Endodermal cell (in vitro differentiated cells): ENCODE measurements around the gene FAM193A. TPM values are rescaled to one million over a fixed set of nuclear protein-coding genes. Genes with fewer than 3 reads are reported as not detected.

Source experiments
- DNase-seq: peaks from one replicate; pipeline ENCODE4 v3.0.0-alpha.2; 2017
- H3K27ac ChIP-seq: 2 replicates; pipeline ENCODE4 v1.5.1; 2013; ENCODE audit warnings: mild to moderate bottlenecking, low read depth, low read length, moderate library complexity
- H3K27me3 ChIP-seq: 2 replicates; pipeline ENCODE4 v1.6.1; 2013; ENCODE audit warnings: mild to moderate bottlenecking, low read length, moderate library complexity; ENCODE audit not compliant: insufficient read depth, control insufficient read depth, poor library complexity, severe bottlenecking
- H3K36me3 ChIP-seq: 2 replicates; pipeline ENCODE4 v1.7.0; 2013; ENCODE audit warnings: mild to moderate bottlenecking, low read length, moderate library complexity; ENCODE audit not compliant: control insufficient read depth, insufficient read depth
- H3K4me1 ChIP-seq: one replicate; pipeline ENCODE4 v1.7.0; 2013; ENCODE audit warnings: low read length; ENCODE audit not compliant: control insufficient read depth, insufficient read depth
- H3K4me3 ChIP-seq: 2 replicates; pipeline ENCODE4 v1.5.1; 2013; ENCODE audit warnings: mild to moderate bottlenecking, low read length, moderate library complexity
- H3K9ac ChIP-seq: 2 replicates; pipeline ENCODE4 v1.6.1; 2013; ENCODE audit warnings: mild to moderate bottlenecking, low read length, moderate library complexity; ENCODE audit not compliant: poor library complexity, severe bottlenecking; ENCODE audit errors: extremely low read depth
- H3K9me3 ChIP-seq: 2 replicates; pipeline ENCODE4 v1.6.1; 2013; ENCODE audit warnings: mild to moderate bottlenecking, low read length, moderate library complexity; ENCODE audit not compliant: control insufficient read depth
- H3K27ac Mint-ChIP-seq: 2 replicates; pipeline ENCODE4 v1.8.0; 2020; ENCODE audit warnings: mixed read lengths
- H3K27me3 Mint-ChIP-seq: 2 replicates; pipeline ENCODE4 v1.8.0; 2021; ENCODE audit warnings: mild to moderate bottlenecking, mixed read lengths; ENCODE audit not compliant: insufficient read depth
- H3K36me3 Mint-ChIP-seq: 2 replicates; pipeline ENCODE4 v1.8.0; 2020; ENCODE audit warnings: low read depth, mixed read lengths
- H3K4me1 Mint-ChIP-seq: 2 replicates; pipeline ENCODE4 v1.8.0; 2020; ENCODE audit warnings: mixed read lengths
- H3K4me3 Mint-ChIP-seq: 2 replicates; pipeline ENCODE4 v1.8.0; 2020; ENCODE audit warnings: mild to moderate bottlenecking, moderate library complexity, mixed read lengths
- H3K9me3 Mint-ChIP-seq: 2 replicates; pipeline ENCODE4 v1.8.0; 2020; ENCODE audit warnings: mild to moderate bottlenecking, mixed read lengths
- CTCF ChIP-seq: fragments of 200-600 bp; sonication (generic); conservative IDR thresholded peaks from 2 replicates; pipeline ENCODE4 v1.5.0; 2021; ENCODE audit warnings: antibody characterized with exemption, mild to moderate bottlenecking
- WGBS, 2 experiments: methylation state at CpG; one replicate each; pipeline versions ENCODE4 v1.1.5 to v1.1.7; 2013; ENCODE audit warnings: missing lambda C conversion rate in 2 of 2, mixed read lengths in 1 of 2; ENCODE audit not compliant: insufficient coverage in 1 of 2, insufficient read length in 1 of 2; 5-methylcytosine and 5-hydroxymethylcytosine counted together
- total RNA-seq, 2 donors: library from RNA; stranded (reverse); fragmentation: NEBNext Ultra II Directional in 1 of 2; extraction: Animal tissue kit (Norgen Biotek cat#: 25700) in 1 of 2; gene quantifications; 2 replicates in 1 of 2; 3 replicates in 1 of 2; pipeline ENCODE4 v1.2.1, GENCODE V29; 2021

Gene FAM193A
- total RNA-seq, 2 donors from 2014 or later = 32.1 to 39.0 TPM

GRCh38 chr4:2684486-2684885 lies 148.0 kb downstream of the FAM193A start:
- Mint-ChIP-seq H3K27ac (no peak overlapping the region), H3K4me3 (no peak overlapping the region), H3K36me3 (peaks cover 60% of the 10 kb centered on the region), H3K27me3 (no peaks in the 10 kb centered on the region), H3K4me1 (no peaks in the 10 kb centered on the region), H3K9me3 (peaks cover 3% of the 10 kb centered on the region)
- no peak overlapping the region for H3K4me3 ChIP-seq
- no peak overlapping the region for H3K9ac ChIP-seq
- H3K27ac ChIP-seq = no peak overlapping the region
- peaks cover 69% of the 10 kb centered on the region for H3K36me3 ChIP-seq
- no peaks in the 10 kb centered on the region for H3K9me3 ChIP-seq
- no peak for TF ChIP-seq CTCF
- DNase-seq = no peak
- H3K4me1 ChIP-seq = no peaks in the 10 kb centered on the region
- no peaks in the 10 kb centered on the region for H3K27me3 ChIP-seq
- 96 to 98% methylated on average over 4 to 9 of the region's 9 CpGs for whole genome bisulfite sequencing, 2 experiments

DNA sequence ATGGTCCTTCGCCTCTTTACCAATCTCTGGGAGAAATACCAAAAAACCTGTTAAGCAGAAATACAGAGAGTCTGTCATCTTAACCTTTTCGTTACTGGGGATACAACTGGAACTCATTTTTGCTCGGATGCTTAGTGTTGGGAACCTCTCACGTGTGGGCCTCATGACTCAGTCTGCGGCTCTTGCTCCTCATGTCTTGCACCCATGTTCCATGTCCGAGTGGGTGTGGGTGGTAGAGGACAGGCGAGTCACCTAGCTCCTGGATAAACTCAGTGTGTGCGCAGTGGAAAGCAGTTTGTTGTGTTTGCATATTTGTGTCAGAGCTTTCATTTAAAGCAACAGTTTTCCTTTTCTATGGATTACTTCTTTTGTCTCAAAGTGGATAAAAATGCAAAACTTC lies 149.1 kb downstream of the FAM193A start:
- no peak overlapping the region for H3K27ac ChIP-seq
- WGBS, 2 experiments = 92 to 96% methylated on average over 7 to 8 of the region's 8 CpGs
- peaks cover 74% of the 10 kb centered on the region for H3K36me3 ChIP-seq
- TF ChIP-seq CTCF = no peak
- no peaks in the 10 kb centered on the region for H3K27me3 ChIP-seq
- no peak overlapping the region for H3K4me3 Mint-ChIP-seq
- H3K27ac Mint-ChIP-seq = no peak overlapping the region
- no peaks in the 10 kb centered on the region for H3K4me1 ChIP-seq
- H3K36me3 Mint-ChIP-seq = peaks cover 57% of the 10 kb centered on the region
- H3K4me1 Mint-ChIP-seq = no peaks in the 10 kb centered on the region
- peaks cover 3% of the 10 kb centered on the region for H3K9me3 Mint-ChIP-seq
- H3K9me3 ChIP-seq = no peaks in the 10 kb centered on the region
- no peak for DNase-seq
- H3K4me3 ChIP-seq = no peak overlapping the region
- no peak overlapping the region for H3K9ac ChIP-seq
- no peaks in the 10 kb centered on the region for H3K27me3 Mint-ChIP-seq

DNA sequence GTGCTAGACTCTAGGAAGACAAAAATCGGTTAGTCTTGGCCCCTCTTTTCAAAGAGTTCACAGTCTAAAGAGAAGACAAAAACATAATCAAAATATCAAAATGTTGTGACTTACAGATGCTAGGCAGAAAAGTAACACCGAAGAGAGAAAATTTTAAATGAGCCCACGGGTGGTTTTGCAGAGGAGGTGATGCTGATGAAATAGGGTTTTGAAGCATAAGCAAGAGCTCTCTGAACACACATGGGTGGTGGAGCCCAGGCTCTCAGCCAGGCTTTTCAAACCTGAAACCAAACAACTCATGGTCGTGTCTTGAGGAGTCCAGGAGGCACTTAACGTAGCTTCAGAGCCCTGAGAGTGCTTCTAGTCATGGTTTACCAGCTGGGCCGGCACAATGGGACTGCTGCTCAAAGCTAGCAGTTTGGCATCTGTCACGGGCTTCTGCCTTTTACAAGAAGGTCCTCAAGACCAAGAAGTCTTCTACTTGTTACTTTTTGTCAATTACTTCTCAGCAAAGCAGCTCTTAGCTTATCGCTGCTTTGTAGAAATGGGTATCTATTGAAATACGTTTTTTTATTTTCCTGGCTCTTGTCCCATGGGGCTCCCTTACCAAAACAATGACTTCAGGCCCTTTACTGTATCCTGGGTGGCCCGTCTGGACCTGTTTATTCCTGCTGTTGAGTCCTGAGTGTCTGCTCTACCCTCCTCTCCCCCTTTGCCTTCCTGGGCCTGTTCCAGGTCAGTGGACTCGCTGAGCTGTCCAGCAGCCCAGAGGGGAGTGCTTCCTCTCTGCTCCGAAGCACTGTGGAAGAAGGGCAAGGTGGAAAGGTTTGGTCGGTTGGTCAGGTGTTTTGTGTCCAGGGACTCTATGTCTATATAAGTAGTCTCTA lies 150.2 kb downstream of the FAM193A start:
- no peaks in the 10 kb centered on the region for H3K9me3 Mint-ChIP-seq
- peaks cover 77% of the 10 kb centered on the region for H3K36me3 ChIP-seq
- H3K4me1 ChIP-seq = no peaks in the 10 kb centered on the region
- DNase-seq = no peak
- H3K4me3 Mint-ChIP-seq = no peak overlapping the region
- H3K9ac ChIP-seq = no peak overlapping the region
- H3K27me3 ChIP-seq = no peaks in the 10 kb centered on the region
- no peaks in the 10 kb centered on the region for H3K4me1 Mint-ChIP-seq
- peak overlapping the region; percentile 70 for H3K27ac Mint-ChIP-seq
- no peak overlapping the region for H3K27ac ChIP-seq
- H3K27me3 Mint-ChIP-seq = no peaks in the 10 kb centered on the region
- H3K36me3 Mint-ChIP-seq = peaks cover 59% of the 10 kb centered on the region
- WGBS, 2 experiments = 93 to 95% methylated on average over 10 to 13 of the region's 13 CpGs
- no peaks in the 10 kb centered on the region for H3K9me3 ChIP-seq
- no peak overlapping the region for H3K4me3 ChIP-seq
- no peak for TF ChIP-seq CTCF
